Loucy (cell line): ENCODE results near the gene TECPR2.

Experiments
- CTCF ChIP-seq: fragments of 200-600 bp; sonication (generic); conservative IDR thresholded peaks from 2 replicates; pipeline ENCODE4 v1.5.1; 2014; ENCODE audit warnings: mild to moderate bottlenecking, antibody characterized with exemption, low read length
- EZH2phosphoT487 ChIP-seq: fragments of 200-600 bp; IDR thresholded peaks from 2 replicates; pipeline ENCODE4 v1.6.1; 2018; ENCODE audit warnings: antibody characterized with exemption, mild to moderate bottlenecking, moderate library complexity, borderline replicate concordance

- no peak for TF ChIP-seq CTCF
- TF ChIP-seq EZH2phosphoT487, result no peak
Measured at GRCh38 chr14:102484316-102484715, 121.6 kb downstream of the TECPR2 start.
